CD14-positive monocyte (primary cell): Measurements from ENCODE around the gene LRRC4C. TPM values are rescaled to one million over a fixed set of nuclear protein-coding genes. Genes with fewer than 3 reads are reported as not detected.

Experiments used
- DNase-seq, 3 donors: peaks; one replicate each; pipeline ENCODE4 v3.0.0-alpha.2; 2011 to 2022
- H2AFZ ChIP-seq: 2 replicates; pipeline ENCODE4 v1.6.0; 2012; ENCODE audit warnings: mild to moderate bottlenecking, low read depth, low read length, inconsistent platforms; ENCODE audit not compliant: insufficient read depth, poor library complexity, severe bottlenecking
- H3K27ac ChIP-seq, 2 donors: 1 replicate in 1 of 2; 2 replicates in 1 of 2; pipeline ENCODE4 v1.5.1; 2012 to 2013; ENCODE audit warnings: low read length in 2 of 2, control low read depth in 1 of 2, inconsistent platforms in 1 of 2, low read depth in 1 of 2, mild to moderate bottlenecking in 1 of 2
- H3K27me3 ChIP-seq, 2 donors: one replicate each; pipeline versions ENCODE4 v1.6.0 to v1.6.1; 2011 to 2013; ENCODE audit warnings: low read length in 2 of 2; ENCODE audit not compliant: control insufficient read depth in 2 of 2, insufficient read depth in 2 of 2
- H3K36me3 ChIP-seq, 2 donors: replicated peaks in 1 of 2; 1 replicate in 1 of 2; 2 replicates in 1 of 2; pipeline versions ENCODE4 v1.5.1 to v1.6.1; 2012 to 2013; ENCODE audit warnings: low read length in 2 of 2, control low read depth in 1 of 2, inconsistent platforms in 1 of 2, mild to moderate bottlenecking in 1 of 2; ENCODE audit not compliant: insufficient read depth in 2 of 2, control insufficient read depth in 1 of 2
- H3K4me1 ChIP-seq, 2 donors: 1 replicate in 1 of 2; 2 replicates in 1 of 2; pipeline versions ENCODE4 v1.5.1 to v1.6.1; 2012 to 2013; ENCODE audit warnings: low read length in 2 of 2, control low read depth in 1 of 2, inconsistent platforms in 1 of 2, mild to moderate bottlenecking in 1 of 2, moderate library complexity in 1 of 2; ENCODE audit not compliant: insufficient read depth in 2 of 2, control insufficient read depth in 1 of 2
- H3K4me2 ChIP-seq: replicated peaks from 2 replicates; pipeline ENCODE3; 2012; ENCODE audit warnings: low read length, moderate library complexity, mild to moderate bottlenecking; ENCODE audit not compliant: poor library complexity, severe bottlenecking; ENCODE audit errors: extremely low read depth
- H3K4me3 ChIP-seq, 3 experiments: fragments of 200-600 bp in 1 of 3; sonication (generic) in 1 of 3; replicated peaks in 1 of 3; 1 replicate in 2 of 3; 2 replicates in 1 of 3; pipeline ENCODE4 v1.5.1; 2011 to 2013; ENCODE audit warnings: low read length in 3 of 3, mild to moderate bottlenecking in 3 of 3, control low read depth in 2 of 3, low read depth in 2 of 3, inconsistent platforms in 1 of 3, moderate library complexity in 1 of 3
- H3K79me2 ChIP-seq: 2 replicates; pipeline ENCODE4 v1.6.0; 2012; ENCODE audit warnings: mild to moderate bottlenecking, control low read depth, inconsistent platforms, low read length, moderate library complexity; ENCODE audit not compliant: insufficient read depth
- H3K9ac ChIP-seq: 2 replicates; pipeline ENCODE4 v1.6.0; 2017; ENCODE audit warnings: low read length, mild to moderate bottlenecking; ENCODE audit not compliant: insufficient read depth, poor library complexity, severe bottlenecking
- H3K9me3 ChIP-seq, 2 donors: replicated peaks in 1 of 2; 1 replicate in 1 of 2; 2 replicates in 1 of 2; pipeline versions ENCODE4 v1.5.1 to v1.6.1; 2012 to 2013; ENCODE audit warnings: low read length in 2 of 2, control low read depth in 1 of 2; ENCODE audit not compliant: control insufficient read depth in 1 of 2, insufficient read depth in 1 of 2
- H4K20me1 ChIP-seq: 2 replicates; pipeline ENCODE4 v1.6.0; 2012; ENCODE audit warnings: mild to moderate bottlenecking, low read length, control low read depth, moderate library complexity; ENCODE audit not compliant: insufficient read depth
- H3K27ac Mint-ChIP-seq, 7 donors: one replicate each; pipeline ENCODE4 v1.8.0; 2020; ENCODE audit warnings: mild to moderate bottlenecking in 7 of 7, mixed read lengths in 7 of 7, moderate library complexity in 6 of 7, inconsistent platforms in 2 of 7
- H3K27me3 Mint-ChIP-seq, 3 donors: one replicate each; pipeline ENCODE4 v1.8.0; 2021 to 2022; ENCODE audit warnings: low read depth in 3 of 3, mild to moderate bottlenecking in 3 of 3, mixed read lengths in 3 of 3, moderate library complexity in 3 of 3, inconsistent platforms in 1 of 3
- H3K36me3 Mint-ChIP-seq, 2 donors: one replicate each; pipeline ENCODE4 v1.8.0; 2020; ENCODE audit warnings: mixed read lengths in 2 of 2, inconsistent platforms in 1 of 2, mild to moderate bottlenecking in 1 of 2
- H3K4me1 Mint-ChIP-seq: one replicate; pipeline ENCODE4 v1.8.0; 2020; ENCODE audit warnings: mild to moderate bottlenecking, mixed read lengths
- H3K4me3 Mint-ChIP-seq, 2 donors: one replicate each; pipeline ENCODE4 v1.8.0; 2020; ENCODE audit warnings: mild to moderate bottlenecking in 2 of 2, mixed read lengths in 2 of 2, moderate library complexity in 1 of 2
- H3K9me3 Mint-ChIP-seq, 7 donors: one replicate each; pipeline ENCODE4 v1.8.0; 2020 to 2022; ENCODE audit warnings: mixed read lengths in 7 of 7, mild to moderate bottlenecking in 6 of 7, moderate library complexity in 6 of 7, inconsistent platforms in 2 of 7
- WGBS: methylation state at CpG from one replicate; pipeline ENCODE4 v1.1.5; 2013; ENCODE audit warnings: missing lambda C conversion rate; ENCODE audit not compliant: insufficient coverage; 5-methylcytosine and 5-hydroxymethylcytosine counted together
- intact Hi-C, 2 donors: fragments of 100-400 bp; cut with micrococcal nuclease; formaldehyde crosslinking; loops; one replicate each; pipeline versions ENCODE4 v1.15.0 to v1.15.1; 2023
- polyA plus RNA-seq, 3 donors: library from polyadenylated mRNA; depleted of rRNA in 1 of 3; unstranded in 2 of 3; stranded (reverse) in 1 of 3; fragments of 300-500 nt in 2 of 3; fragments of >200 nt in 1 of 3; fragmentation: Illumina TruSeq in 2 of 3; gene quantifications; 1 replicate in 2 of 3; 2 replicates in 1 of 3; pipeline ENCODE4 v1.2.3, GENCODE V29; 2012 to 2021
- TF ChIP-seq, protein P1 (sequence below): fragments of 200-600 bp; IDR thresholded peaks from one replicate; pipeline ENCODE4 v1.8.0; 2022; ENCODE audit warnings: antibody characterized with exemption, mild to moderate bottlenecking

The LRRC4C gene
- polyA plus RNA-seq, 3 donors = not detected

- no peaks in the 10 kb centered on the region for H3K27me3 Mint-ChIP-seq
- H2AFZ ChIP-seq = no peak overlapping the region
- H3K27ac ChIP-seq = no peak overlapping the region
- H3K9me3 ChIP-seq = no peaks in the 10 kb centered on the region
- H3K36me3 ChIP-seq = no peaks in the 10 kb centered on the region
- no CpG with 5 or more reads among the region's 2 CpGs for whole genome bisulfite sequencing
- no peaks in the 10 kb centered on the region for H4K20me1 ChIP-seq
- H3K79me2 ChIP-seq = no peaks in the 10 kb centered on the region
- H3K4me2 ChIP-seq = no peak overlapping the region
- no peaks in the 10 kb centered on the region for H3K27me3 ChIP-seq
- TF ChIP-seq, protein P1, sequence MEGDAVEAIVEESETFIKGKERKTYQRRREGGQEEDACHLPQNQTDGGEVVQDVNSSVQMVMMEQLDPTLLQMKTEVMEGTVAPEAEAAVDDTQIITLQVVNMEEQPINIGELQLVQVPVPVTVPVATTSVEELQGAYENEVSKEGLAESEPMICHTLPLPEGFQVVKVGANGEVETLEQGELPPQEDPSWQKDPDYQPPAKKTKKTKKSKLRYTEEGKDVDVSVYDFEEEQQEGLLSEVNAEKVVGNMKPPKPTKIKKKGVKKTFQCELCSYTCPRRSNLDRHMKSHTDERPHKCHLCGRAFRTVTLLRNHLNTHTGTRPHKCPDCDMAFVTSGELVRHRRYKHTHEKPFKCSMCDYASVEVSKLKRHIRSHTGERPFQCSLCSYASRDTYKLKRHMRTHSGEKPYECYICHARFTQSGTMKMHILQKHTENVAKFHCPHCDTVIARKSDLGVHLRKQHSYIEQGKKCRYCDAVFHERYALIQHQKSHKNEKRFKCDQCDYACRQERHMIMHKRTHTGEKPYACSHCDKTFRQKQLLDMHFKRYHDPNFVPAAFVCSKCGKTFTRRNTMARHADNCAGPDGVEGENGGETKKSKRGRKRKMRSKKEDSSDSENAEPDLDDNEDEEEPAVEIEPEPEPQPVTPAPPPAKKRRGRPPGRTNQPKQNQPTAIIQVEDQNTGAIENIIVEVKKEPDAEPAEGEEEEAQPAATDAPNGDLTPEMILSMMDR = no peak
- no peaks in the 10 kb centered on the region for H3K36me3 Mint-ChIP-seq
- no peak overlapping the region for H3K4me3 Mint-ChIP-seq
- H3K9ac ChIP-seq = no peak overlapping the region
- H3K4me3 ChIP-seq = no peak overlapping the region
- intact Hi-C loops = no loop called here
- H3K9me3 Mint-ChIP-seq = peaks cover 0 to 6% (median 1%) of the 10 kb centered on the region in 7 donors
- H3K4me1 ChIP-seq = no peaks in the 10 kb centered on the region
- no peaks in the 10 kb centered on the region for H3K4me1 Mint-ChIP-seq
- no peak overlapping the region for H3K27ac Mint-ChIP-seq
- DNase-seq = no peak
These were observed 414.7 kb downstream of the LRRC4C start for GRCh38 chr11:41044747-41045146.

DNA sequence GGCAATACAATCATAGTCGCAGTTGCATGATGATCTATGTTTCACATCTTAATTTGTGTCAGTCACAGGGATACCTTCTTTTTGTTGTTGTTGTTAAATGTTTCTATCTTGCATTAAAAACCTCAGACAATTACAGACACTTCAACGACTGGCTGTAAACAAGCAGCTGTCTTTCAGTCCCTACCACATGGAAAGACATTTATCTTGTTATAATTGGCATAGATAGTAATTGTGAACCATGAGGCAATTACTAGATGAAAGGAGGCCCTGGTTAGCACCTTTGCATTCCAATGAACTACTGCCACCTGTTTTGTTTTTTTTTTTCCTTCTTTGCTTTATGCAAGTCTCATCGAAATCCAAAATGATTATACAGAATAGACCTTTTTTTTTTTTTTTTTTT is 416.8 kb downstream of the LRRC4C start:
- Mint-ChIP-seq H3K27me3 (no peaks in the 10 kb centered on the region), H3K27ac (no peak overlapping the region), H3K4me1 (no peaks in the 10 kb centered on the region), H3K9me3 (peaks cover 0 to 8% (median 1%) of the 10 kb centered on the region in 7 donors), H3K36me3 (no peaks in the 10 kb centered on the region), H3K4me3 (no peak overlapping the region)
- no peak overlapping the region for H3K4me2 ChIP-seq
- no peaks in the 10 kb centered on the region for H3K36me3 ChIP-seq
- WGBS = no CpG with 5 or more reads among the region's 3 CpGs
- H3K4me3 ChIP-seq = no peak overlapping the region
- no peaks in the 10 kb centered on the region for H3K27me3 ChIP-seq
- TF ChIP-seq, protein P1 = no peak
- intact Hi-C loops = no loop called here
- H3K79me2 ChIP-seq = no peaks in the 10 kb centered on the region
- no peak overlapping the region for H3K9ac ChIP-seq
- H3K4me1 ChIP-seq = no peaks in the 10 kb centered on the region
- H3K27ac ChIP-seq = no peak overlapping the region
- no peaks in the 10 kb centered on the region for H4K20me1 ChIP-seq
- no peak for DNase-seq
- H2AFZ ChIP-seq = no peak overlapping the region
- no peaks in the 10 kb centered on the region for H3K9me3 ChIP-seq
